Measurements from ENCODE around the gene ENAH.
"Not testable (repeated sequence)": the region's sequence is repeated elsewhere in the genome, so short reads cannot be mapped to it uniquely, and the experiment has no call there.

ENAH gene

GRCh38 chr1:225474439-225474985, 178.4 kb downstream of the ENAH start:
- Histone ChIP-seq H3K79me2 (ENCODE audit: control insufficient read depth, low read length) (no peaks in the 10 kb centered on the region), H3K4me2 (ENCODE audit: low read length) (no peak overlapping the region), H3K9me3 (ENCODE audit: control insufficient read depth, insufficient read depth, low read length) (no peaks in the 10 kb centered on the region), H3F3A (ENCODE audit: control insufficient read depth, insufficient read depth) (no peaks in the 10 kb centered on the region), H3K4me1 (ENCODE audit: control insufficient read depth, low read length) (peaks cover 28% of the 10 kb centered on the region), H3K27me3 (ENCODE audit: control insufficient read depth, low read length) (peaks cover 6% of the 10 kb centered on the region; the same call in 1 of the 2 replicates), H3K9me2 (replicated peaks; ENCODE audit: control insufficient read depth, low read length) (no peaks in the 10 kb centered on the region), H3K36me3 (ENCODE audit: control insufficient read depth, low read length) (no peaks in the 10 kb centered on the region), H3K4me3 (ENCODE audit: low read length) (no peak overlapping the region), H3K27ac (ENCODE audit: low read depth, low read length) (no peak overlapping the region), H4K20me1 (ENCODE audit: control insufficient read depth, insufficient read depth, low read depth, low read length) (no peaks in the 10 kb centered on the region)
- no peak for TF ChIP-seq EZH2phosphoT487 (IDR thresholded peaks at IDR 0.05; ENCODE audit: borderline replicate concordance, low read length)
- TF ChIP-seq, protein P1, sequence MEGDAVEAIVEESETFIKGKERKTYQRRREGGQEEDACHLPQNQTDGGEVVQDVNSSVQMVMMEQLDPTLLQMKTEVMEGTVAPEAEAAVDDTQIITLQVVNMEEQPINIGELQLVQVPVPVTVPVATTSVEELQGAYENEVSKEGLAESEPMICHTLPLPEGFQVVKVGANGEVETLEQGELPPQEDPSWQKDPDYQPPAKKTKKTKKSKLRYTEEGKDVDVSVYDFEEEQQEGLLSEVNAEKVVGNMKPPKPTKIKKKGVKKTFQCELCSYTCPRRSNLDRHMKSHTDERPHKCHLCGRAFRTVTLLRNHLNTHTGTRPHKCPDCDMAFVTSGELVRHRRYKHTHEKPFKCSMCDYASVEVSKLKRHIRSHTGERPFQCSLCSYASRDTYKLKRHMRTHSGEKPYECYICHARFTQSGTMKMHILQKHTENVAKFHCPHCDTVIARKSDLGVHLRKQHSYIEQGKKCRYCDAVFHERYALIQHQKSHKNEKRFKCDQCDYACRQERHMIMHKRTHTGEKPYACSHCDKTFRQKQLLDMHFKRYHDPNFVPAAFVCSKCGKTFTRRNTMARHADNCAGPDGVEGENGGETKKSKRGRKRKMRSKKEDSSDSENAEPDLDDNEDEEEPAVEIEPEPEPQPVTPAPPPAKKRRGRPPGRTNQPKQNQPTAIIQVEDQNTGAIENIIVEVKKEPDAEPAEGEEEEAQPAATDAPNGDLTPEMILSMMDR (IDR thresholded peaks at IDR 0.05; ENCODE audit: low read depth, low read length, poor library complexity, severe bottlenecking): no peak

GRCh38 chr1:225473676-225474438, 179.1 kb downstream of the ENAH start:
- not testable (repeated sequence) for H3K27ac ChIP-seq (ENCODE audit: low read depth, low read length); H3K4me3 ChIP-seq (ENCODE audit: low read length); H4K20me1 ChIP-seq (ENCODE audit: control insufficient read depth, insufficient read depth, low read depth, low read length); H3F3A ChIP-seq (ENCODE audit: control insufficient read depth, insufficient read depth); H3K4me2 ChIP-seq (ENCODE audit: low read length); H3K9me2 ChIP-seq (replicated peaks; ENCODE audit: control insufficient read depth, low read length); H3K79me2 ChIP-seq (ENCODE audit: control insufficient read depth, low read length); H3K9me3 ChIP-seq (ENCODE audit: control insufficient read depth, insufficient read depth, low read length); H3K36me3 ChIP-seq (ENCODE audit: control insufficient read depth, low read length); H3K27me3 ChIP-seq (ENCODE audit: control insufficient read depth, low read length)
- H3K4me1 ChIP-seq (ENCODE audit: control insufficient read depth, low read length): peaks cover 23% of the 10 kb centered on the region

DNA sequence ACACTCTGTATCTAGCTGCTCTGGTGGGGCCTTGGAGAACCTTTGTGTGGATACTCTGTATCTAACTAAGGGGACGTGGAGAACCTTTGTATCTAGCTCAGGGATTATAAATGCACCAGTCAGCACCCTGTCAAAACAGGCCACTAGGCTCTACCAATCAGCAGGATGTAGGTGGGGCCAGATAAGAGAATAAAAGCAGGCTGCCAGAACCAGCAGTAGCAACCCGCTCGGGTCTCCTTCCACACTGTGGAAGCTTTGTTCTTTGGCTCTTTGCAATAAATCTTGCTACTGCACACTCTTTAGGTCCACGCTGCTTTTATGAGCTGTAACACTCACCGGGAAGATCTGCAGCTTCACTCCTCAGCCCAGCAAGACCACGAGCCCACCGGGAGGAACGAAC, 179.7 kb downstream of the ENAH start:
- H3F3A ChIP-seq (ENCODE audit: control insufficient read depth, insufficient read depth); H3K36me3 ChIP-seq (ENCODE audit: control insufficient read depth, low read length); H3K9me3 ChIP-seq (ENCODE audit: control insufficient read depth, insufficient read depth, low read length); H3K27me3 ChIP-seq (ENCODE audit: control insufficient read depth, low read length); H3K4me2 ChIP-seq (ENCODE audit: low read length); H3K79me2 ChIP-seq (ENCODE audit: control insufficient read depth, low read length); H3K27ac ChIP-seq (ENCODE audit: low read depth, low read length); H3K9me2 ChIP-seq (replicated peaks; ENCODE audit: control insufficient read depth, low read length); H3K4me3 ChIP-seq (ENCODE audit: low read length); H4K20me1 ChIP-seq (ENCODE audit: control insufficient read depth, insufficient read depth, low read depth, low read length): not testable (repeated sequence)
- peaks cover 21% of the 10 kb centered on the region for H3K4me1 ChIP-seq (ENCODE audit: control insufficient read depth, low read length)

DNA sequence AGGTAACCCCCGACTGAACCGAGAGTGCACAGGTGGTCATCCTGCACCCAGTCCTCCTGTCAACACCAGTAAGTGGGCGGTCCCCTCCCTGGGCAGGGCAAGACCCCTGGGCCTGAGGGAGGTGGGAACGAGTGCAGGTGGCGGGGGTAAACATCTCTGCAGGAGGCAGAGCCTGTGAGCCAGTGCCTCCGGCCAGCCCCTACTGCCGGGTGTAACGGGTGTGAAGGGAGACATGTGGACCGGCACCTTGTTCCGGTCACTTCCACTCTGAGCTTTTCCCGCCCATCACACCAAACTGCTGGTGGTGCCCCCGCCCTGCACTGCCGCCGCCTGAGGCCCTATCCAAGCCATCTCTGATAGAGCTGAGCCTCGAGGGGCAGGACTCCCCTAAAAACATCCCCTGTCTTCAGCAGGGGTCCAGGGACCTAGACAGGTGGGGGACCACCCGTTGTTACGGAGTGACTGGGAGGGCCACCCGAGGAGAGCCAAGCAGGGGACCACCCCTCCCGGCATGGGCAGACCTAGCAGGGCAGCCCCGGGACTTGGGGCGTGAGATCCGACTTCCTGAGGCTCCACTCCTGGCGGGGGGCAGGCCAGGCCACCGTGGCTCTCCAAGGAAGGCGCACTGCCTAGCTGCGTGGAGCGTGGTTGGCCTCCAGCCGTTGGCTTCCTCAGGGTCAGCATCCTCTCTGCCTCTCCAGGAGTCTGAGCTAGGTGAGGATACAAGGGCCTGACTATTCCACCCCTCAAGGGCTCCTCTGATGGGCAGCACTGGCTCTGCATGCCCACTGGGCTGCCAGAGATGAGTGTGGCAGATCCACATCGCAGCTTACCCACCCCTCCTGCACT, 181.2 kb downstream of the ENAH start:
- Histone ChIP-seq H3K79me2 (ENCODE audit: control insufficient read depth, low read length) (no peaks in the 10 kb centered on the region), H4K20me1 (ENCODE audit: control insufficient read depth, insufficient read depth, low read depth, low read length) (no peaks in the 10 kb centered on the region), H3K4me2 (ENCODE audit: low read length) (no peak overlapping the region), H3K4me1 (ENCODE audit: control insufficient read depth, low read length) (peaks cover 29% of the 10 kb centered on the region), H3K9me2 (replicated peaks; ENCODE audit: control insufficient read depth, low read length) (no peaks in the 10 kb centered on the region), H3K27me3 (ENCODE audit: control insufficient read depth, low read length) (no peaks in the 10 kb centered on the region), H3K27ac (ENCODE audit: low read depth, low read length) (no peak overlapping the region), H3K36me3 (ENCODE audit: control insufficient read depth, low read length) (no peaks in the 10 kb centered on the region), H3F3A (ENCODE audit: control insufficient read depth, insufficient read depth) (no peaks in the 10 kb centered on the region), H3K4me3 (ENCODE audit: low read length) (no peak overlapping the region), H3K9me3 (ENCODE audit: control insufficient read depth, insufficient read depth, low read length) (no peaks in the 10 kb centered on the region)
- TF ChIP-seq, protein P1 (IDR thresholded peaks at IDR 0.05; ENCODE audit: low read depth, low read length, poor library complexity, severe bottlenecking): no peak
- no peak for TF ChIP-seq EZH2phosphoT487 (IDR thresholded peaks at IDR 0.05; ENCODE audit: borderline replicate concordance, low read length)
